Osteoblast (primary cell): ENCODE measurements around the gene CTRL. TPM values are rescaled to one million over a fixed set of nuclear protein-coding genes. Genes with fewer than 3 reads are reported as not detected.

Experiments
- DNase-seq: peaks from one replicate; pipeline ENCODE4 v3.0.0; 2011; ENCODE audit warnings: low spot score, mixed read lengths; ENCODE audit not compliant: insufficient read length; ENCODE audit errors: missing footprints
- H2AFZ ChIP-seq: 2 replicates; pipeline ENCODE4 v1.6.0; 2011; ENCODE audit warnings: mild to moderate bottlenecking, low read length
- H3K27ac ChIP-seq: 2 replicates; pipeline ENCODE4 v1.5.1; 2011; ENCODE audit warnings: mild to moderate bottlenecking, low read depth, low read length, moderate library complexity
- H3K27me3 ChIP-seq: 2 replicates; pipeline ENCODE4 v1.6.0; 2012; ENCODE audit warnings: mild to moderate bottlenecking, control low read depth, inconsistent platforms, low read length, moderate library complexity; ENCODE audit not compliant: insufficient read depth
- H3K36me3 ChIP-seq: 2 replicates; pipeline ENCODE4 v1.5.1; 2011; ENCODE audit warnings: mild to moderate bottlenecking, low read length, control low read depth, moderate library complexity; ENCODE audit not compliant: insufficient read depth
- H3K4me1 ChIP-seq: 2 replicates; pipeline ENCODE4 v1.5.1; 2011; ENCODE audit warnings: mild to moderate bottlenecking, low read length, control low read depth, moderate library complexity; ENCODE audit not compliant: insufficient read depth
- H3K4me2 ChIP-seq: 2 replicates; pipeline ENCODE4 v1.6.0; 2011; ENCODE audit warnings: mild to moderate bottlenecking, low read length; ENCODE audit not compliant: insufficient read depth
- H3K4me3 ChIP-seq: fragments of 200-600 bp; sonication (generic); 3 replicates; pipeline ENCODE4 v1.5.1; 2012; ENCODE audit warnings: mild to moderate bottlenecking, low read length, inconsistent platforms; ENCODE audit not compliant: insufficient read depth
- H3K79me2 ChIP-seq: 2 replicates; pipeline ENCODE4 v1.6.0; 2012; ENCODE audit warnings: mild to moderate bottlenecking, low read length, control low read depth, inconsistent platforms; ENCODE audit not compliant: insufficient read depth
- H3K9me3 ChIP-seq: 2 replicates; pipeline ENCODE4 v1.5.1; 2011; ENCODE audit warnings: low read depth, low read length, control low read depth
- H4K20me1 ChIP-seq: 2 replicates; pipeline ENCODE4 v1.6.0; 2012; ENCODE audit warnings: mild to moderate bottlenecking, low read length, control low read depth; ENCODE audit not compliant: insufficient read depth
- total RNA-seq: library from RNA; depleted of rRNA; stranded (reverse); fragments of >200 nt; gene quantifications from 2 replicates; pipeline ENCODE4 v1.2.3, GENCODE V29; 2012
- TF ChIP-seq, protein P1 (sequence below): IDR thresholded peaks from 2 replicates; pipeline ENCODE4 v1.5.1; 2011; ENCODE audit warnings: mild to moderate bottlenecking, low read depth, low read length, moderate library complexity; ENCODE audit errors: extremely low read depth

CTRL gene
- total RNA-seq, 1 donor = 0.36 TPM

DNA sequence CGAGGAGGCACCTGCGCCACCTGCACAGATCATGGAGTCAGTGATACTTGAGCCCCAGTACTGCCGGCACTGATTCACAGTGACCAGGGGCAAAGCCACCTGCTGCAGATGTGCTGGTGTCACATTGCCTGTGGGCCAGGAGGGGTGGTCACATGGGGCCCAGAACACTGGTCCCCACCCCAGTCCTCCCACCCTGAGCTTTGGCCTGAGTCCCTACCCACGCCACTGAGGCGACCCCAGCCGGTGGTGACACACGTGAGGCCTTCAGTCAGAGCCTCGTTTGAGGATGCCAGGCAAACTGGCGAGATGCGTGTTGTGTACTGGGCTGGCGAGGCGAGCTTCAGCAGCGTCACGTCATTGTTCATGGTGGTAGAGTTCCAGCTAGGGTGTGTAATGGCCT is 1.5 kb downstream of the CTRL start:
- Histone ChIP-seq H3K4me3 (no peak overlapping the region), H2AFZ (no peak overlapping the region), H3K36me3 (peaks cover 31% of the 10 kb centered on the region), H3K27ac (no peak overlapping the region), H3K79me2 (peaks cover 12% of the 10 kb centered on the region), H3K4me2 (no peak overlapping the region), H3K4me1 (peaks cover 25% of the 10 kb centered on the region), H3K9me3 (no peaks in the 10 kb centered on the region), H3K27me3 (no peaks in the 10 kb centered on the region), H4K20me1 (peaks cover 46% of the 10 kb centered on the region)
- DNase-seq = peak; percentile 39
- TF ChIP-seq, protein P1, sequence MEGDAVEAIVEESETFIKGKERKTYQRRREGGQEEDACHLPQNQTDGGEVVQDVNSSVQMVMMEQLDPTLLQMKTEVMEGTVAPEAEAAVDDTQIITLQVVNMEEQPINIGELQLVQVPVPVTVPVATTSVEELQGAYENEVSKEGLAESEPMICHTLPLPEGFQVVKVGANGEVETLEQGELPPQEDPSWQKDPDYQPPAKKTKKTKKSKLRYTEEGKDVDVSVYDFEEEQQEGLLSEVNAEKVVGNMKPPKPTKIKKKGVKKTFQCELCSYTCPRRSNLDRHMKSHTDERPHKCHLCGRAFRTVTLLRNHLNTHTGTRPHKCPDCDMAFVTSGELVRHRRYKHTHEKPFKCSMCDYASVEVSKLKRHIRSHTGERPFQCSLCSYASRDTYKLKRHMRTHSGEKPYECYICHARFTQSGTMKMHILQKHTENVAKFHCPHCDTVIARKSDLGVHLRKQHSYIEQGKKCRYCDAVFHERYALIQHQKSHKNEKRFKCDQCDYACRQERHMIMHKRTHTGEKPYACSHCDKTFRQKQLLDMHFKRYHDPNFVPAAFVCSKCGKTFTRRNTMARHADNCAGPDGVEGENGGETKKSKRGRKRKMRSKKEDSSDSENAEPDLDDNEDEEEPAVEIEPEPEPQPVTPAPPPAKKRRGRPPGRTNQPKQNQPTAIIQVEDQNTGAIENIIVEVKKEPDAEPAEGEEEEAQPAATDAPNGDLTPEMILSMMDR = no peak

DNA sequence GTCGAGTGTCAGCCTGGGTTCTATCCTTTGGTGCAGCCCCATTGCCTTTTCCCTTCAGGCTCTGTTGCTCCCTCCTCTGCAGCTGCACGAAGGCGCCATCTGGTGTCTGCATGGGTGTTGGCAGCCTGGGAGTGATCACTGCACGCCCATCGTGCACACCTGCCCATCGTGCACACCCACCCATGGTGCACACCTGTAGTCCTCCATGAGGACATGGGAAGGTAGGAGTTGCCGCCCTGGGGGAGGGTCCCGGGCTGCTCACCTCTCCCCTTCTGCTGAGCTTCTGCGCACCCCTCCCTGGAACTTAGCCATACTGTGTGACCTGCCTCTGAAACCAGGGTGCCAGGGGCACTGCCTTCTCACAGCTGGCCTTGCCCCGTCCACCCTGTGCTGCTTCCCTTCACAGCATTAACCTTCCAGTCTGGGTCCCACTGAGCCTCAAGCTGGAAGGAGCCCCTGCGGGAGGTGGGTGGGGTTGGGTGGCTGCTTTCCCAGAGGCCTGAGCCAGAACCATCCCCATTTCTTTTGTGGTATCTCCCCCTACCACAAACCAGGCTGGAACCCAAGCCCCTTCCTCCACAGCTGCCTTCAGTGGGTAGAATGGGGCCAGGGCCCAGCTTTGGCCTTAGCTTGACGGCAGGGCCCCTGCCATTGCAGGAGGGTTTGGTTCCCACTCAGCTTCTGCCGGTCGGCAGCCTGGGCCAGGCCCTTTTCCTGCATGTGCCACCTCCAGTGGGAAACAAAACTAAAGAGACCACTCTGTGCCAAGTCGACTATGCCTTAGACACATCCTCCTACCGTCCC is 2.9 kb downstream of the CTRL start:
- H3K4me2 ChIP-seq = no peak overlapping the region
- no peak overlapping the region for H2AFZ ChIP-seq
- peaks cover 20% of the 10 kb centered on the region for H3K79me2 ChIP-seq
- TF ChIP-seq, protein P1 = peak; percentile 94
- H3K4me3 ChIP-seq = no peak overlapping the region
- peaks cover 42% of the 10 kb centered on the region for H4K20me1 ChIP-seq
- DNase-seq = peak; percentile 97
- peaks cover 15% of the 10 kb centered on the region for H3K4me1 ChIP-seq
- H3K36me3 ChIP-seq = peaks cover 30% of the 10 kb centered on the region
- H3K9me3 ChIP-seq = no peaks in the 10 kb centered on the region
- no peaks in the 10 kb centered on the region for H3K27me3 ChIP-seq
- no peak overlapping the region for H3K27ac ChIP-seq

DNA sequence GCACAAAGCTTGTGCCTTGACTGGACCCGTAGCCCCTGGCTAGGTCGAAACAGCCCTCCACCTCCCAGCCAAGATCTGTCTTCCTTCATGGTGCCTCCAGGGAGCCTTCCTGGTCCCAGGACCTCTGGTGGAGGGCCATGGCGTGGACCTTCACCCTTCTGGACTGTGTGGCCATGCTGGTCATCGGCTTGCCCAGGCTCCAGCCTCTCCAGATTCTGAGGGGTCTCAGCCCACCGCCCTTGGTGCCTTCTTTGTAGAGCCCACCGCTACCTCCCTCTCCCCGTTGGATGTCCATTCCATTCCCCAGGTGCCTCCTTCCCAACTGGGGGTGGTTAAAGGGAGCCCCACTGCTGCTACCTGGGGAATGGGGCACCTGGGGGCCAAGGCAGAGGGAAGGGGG is 3.5 kb downstream of the CTRL start:
- Histone ChIP-seq H3K79me2 (peaks cover 23% of the 10 kb centered on the region), H3K27me3 (no peaks in the 10 kb centered on the region), H4K20me1 (peaks cover 48% of the 10 kb centered on the region), H3K36me3 (peaks cover 29% of the 10 kb centered on the region), H3K4me1 (peaks cover 15% of the 10 kb centered on the region), H3K9me3 (no peaks in the 10 kb centered on the region), H3K4me3 (no peak overlapping the region), H3K27ac (no peak overlapping the region), H3K4me2 (no peak overlapping the region), H2AFZ (no peak overlapping the region)
- DNase-seq = peak; percentile 37
- TF ChIP-seq, protein P1 = no peak

DNA sequence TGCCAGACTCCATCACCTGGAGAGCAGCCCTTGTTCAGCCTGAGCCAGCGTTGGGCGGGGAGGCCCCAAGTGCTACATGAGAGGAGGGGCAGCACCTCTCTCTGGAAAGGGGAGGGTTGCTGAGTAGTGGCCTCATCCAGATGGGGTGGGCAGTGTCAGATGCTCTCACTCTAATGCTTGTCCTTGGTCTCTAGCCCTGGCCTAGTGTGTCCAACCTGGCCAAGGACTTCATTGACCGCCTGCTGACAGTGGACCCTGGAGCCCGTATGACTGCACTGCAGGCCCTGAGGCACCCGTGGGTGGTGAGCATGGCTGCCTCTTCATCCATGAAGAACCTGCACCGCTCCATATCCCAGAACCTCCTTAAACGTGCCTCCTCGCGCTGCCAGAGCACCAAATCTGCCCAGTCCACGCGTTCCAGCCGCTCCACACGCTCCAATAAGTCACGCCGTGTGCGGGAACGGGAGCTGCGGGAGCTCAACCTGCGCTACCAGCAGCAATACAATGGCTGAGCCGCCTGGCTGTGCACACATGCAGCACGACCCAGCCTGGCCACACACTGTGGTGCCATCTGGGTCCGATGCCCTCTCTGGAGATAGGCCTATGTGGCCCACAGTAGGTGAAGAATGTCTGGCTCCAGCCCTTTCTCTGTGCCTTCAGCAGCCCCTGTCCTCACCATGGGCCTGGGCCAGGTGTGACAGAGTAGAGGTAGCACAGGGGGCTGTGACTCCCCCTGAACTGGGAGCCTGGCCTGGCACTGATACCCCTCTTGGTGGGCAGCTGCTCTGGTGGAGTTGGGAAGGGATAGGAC is 4.3 kb downstream of the CTRL start:
- TF ChIP-seq, protein P1 = no peak
- H2AFZ ChIP-seq = no peak overlapping the region
- H3K36me3 ChIP-seq = peaks cover 32% of the 10 kb centered on the region
- no peak overlapping the region for H3K4me3 ChIP-seq
- H3K9me3 ChIP-seq = no peaks in the 10 kb centered on the region
- no peaks in the 10 kb centered on the region for H3K27me3 ChIP-seq
- H4K20me1 ChIP-seq = peaks cover 56% of the 10 kb centered on the region
- peaks cover 31% of the 10 kb centered on the region for H3K79me2 ChIP-seq
- H3K27ac ChIP-seq = no peak overlapping the region
- DNase-seq = peak; percentile 66
- no peak overlapping the region for H3K4me2 ChIP-seq
- peaks cover 15% of the 10 kb centered on the region for H3K4me1 ChIP-seq
